Measurements from ENCODE around the gene TMEM19. TPM values are rescaled to one million over a fixed set of nuclear protein-coding genes. Genes with fewer than 3 reads are reported as not detected.

TMEM19 gene
- total RNA-seq, 1 experiment from 2014 or later, result 18.9 TPM

DNA sequence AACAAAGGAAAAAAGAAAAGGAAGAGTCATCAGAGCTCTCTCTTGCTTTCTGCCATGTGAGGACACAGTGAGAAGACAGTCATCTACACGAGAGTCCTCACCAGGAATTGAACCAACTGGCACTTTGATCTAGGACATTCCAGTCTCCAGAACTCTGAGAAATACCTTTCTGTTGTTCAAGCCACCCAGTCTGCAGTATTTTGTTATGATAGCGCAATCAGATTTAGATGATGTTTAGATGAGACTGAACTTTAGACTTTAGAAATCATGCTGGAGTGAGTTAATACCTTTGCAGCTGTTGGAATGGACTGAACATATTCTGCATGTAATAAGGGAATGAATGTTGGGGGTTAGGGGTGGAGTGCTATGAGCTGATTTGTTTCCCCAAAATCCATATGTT, 40.7 kb downstream of the TMEM19 start:
- no peaks in the 10 kb centered on the region for H4K20me1 ChIP-seq (ENCODE audit: insufficient read depth)
- H3K9me3 ChIP-seq (ENCODE audit: control insufficient read depth in 1 of 2, insufficient read depth in 1 of 2, low read depth in 1 of 2, low read length in 2 of 2), result no peaks in the 10 kb centered on the region
- H3K36me3 ChIP-seq (ENCODE audit: control insufficient read depth in 1 of 2, insufficient read depth in 2 of 2, low read length in 2 of 2), result no peaks in the 10 kb centered on the region
- no peaks in the 10 kb centered on the region for H3K9me2 ChIP-seq (ENCODE audit: insufficient read depth)
- H3K4me2 ChIP-seq (ENCODE audit: low read length), result no peak overlapping the region
- no peak overlapping the region for H3K9ac ChIP-seq (ENCODE audit: low read length)
- DNase-seq (ENCODE audit: low read depth, low spot score) (no peak), ATAC-seq (no peak)
- no peaks in the 10 kb centered on the region for H3K79me2 ChIP-seq (ENCODE audit: insufficient read depth, low read length)
- H2AFZ ChIP-seq (ENCODE audit: low read depth, low read length, poor library complexity, severe bottlenecking), result no peak overlapping the region
- H3K27me3 ChIP-seq (ENCODE audit: insufficient read depth, low read length), result no peaks in the 10 kb centered on the region
- no peak overlapping the region for H3K27ac ChIP-seq (ENCODE audit: low read depth, low read length)
- no TSS peak for BruUV-seq (replicated peaks)
- intact Hi-C loops (cut with micrococcal nuclease), result no loop called here
- no peak overlapping the region for H3K4me3 ChIP-seq (replicated peaks in 1 of 2; ENCODE audit: low read depth in 1 of 2, low read length in 2 of 2)
- CTCF ChIA-PET, result no interaction called here
- peaks cover 0 to 10% of the 10 kb centered on the region in 2 experiments; a peak in 2 of 4 replicates for H3K4me1 ChIP-seq (ENCODE audit: control insufficient read depth in 1 of 2, insufficient read depth in 2 of 2, low read length in 2 of 2)
- TF ChIP-seq ZNF274 (IDR thresholded peaks at IDR 0.05; ENCODE audit: low read depth, low read length) (no peak), FOSL1 (IDR thresholded peaks at IDR 0.05; ENCODE audit: low read depth) (no peak), CEBPB (IDR thresholded peaks at IDR 0.05; ENCODE audit: low read depth) (no peak), CBX3 (IDR thresholded peaks at IDR 0.05; ENCODE audit: low read depth) (no peak), EGR1 (IDR thresholded peaks at IDR 0.05; ENCODE audit: low read depth) (no peak), SRF (IDR thresholded peaks at IDR 0.05; ENCODE audit: low read depth) (no peak), RAD21 (IDR thresholded peaks at IDR 0.05; ENCODE audit: low read depth) (no peak), POLR2AphosphoS5 (IDR thresholded peaks at IDR 0.05; ENCODE audit: low read depth, low read length) (no peak), SIN3A (IDR thresholded peaks at IDR 0.05; ENCODE audit: low read depth) (no peak), EZH2phosphoT487 (IDR thresholded peaks at IDR 0.05; ENCODE audit: borderline replicate concordance) (no peak), EZH2 (IDR thresholded peaks at IDR 0.05) (no peak)
- TF ChIP-seq, protein P1, sequence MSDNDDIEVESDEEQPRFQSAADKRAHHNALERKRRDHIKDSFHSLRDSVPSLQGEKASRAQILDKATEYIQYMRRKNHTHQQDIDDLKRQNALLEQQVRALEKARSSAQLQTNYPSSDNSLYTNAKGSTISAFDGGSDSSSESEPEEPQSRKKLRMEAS (IDR thresholded peaks at IDR 0.05), result no peak
- TF ChIP-seq, protein P2, sequence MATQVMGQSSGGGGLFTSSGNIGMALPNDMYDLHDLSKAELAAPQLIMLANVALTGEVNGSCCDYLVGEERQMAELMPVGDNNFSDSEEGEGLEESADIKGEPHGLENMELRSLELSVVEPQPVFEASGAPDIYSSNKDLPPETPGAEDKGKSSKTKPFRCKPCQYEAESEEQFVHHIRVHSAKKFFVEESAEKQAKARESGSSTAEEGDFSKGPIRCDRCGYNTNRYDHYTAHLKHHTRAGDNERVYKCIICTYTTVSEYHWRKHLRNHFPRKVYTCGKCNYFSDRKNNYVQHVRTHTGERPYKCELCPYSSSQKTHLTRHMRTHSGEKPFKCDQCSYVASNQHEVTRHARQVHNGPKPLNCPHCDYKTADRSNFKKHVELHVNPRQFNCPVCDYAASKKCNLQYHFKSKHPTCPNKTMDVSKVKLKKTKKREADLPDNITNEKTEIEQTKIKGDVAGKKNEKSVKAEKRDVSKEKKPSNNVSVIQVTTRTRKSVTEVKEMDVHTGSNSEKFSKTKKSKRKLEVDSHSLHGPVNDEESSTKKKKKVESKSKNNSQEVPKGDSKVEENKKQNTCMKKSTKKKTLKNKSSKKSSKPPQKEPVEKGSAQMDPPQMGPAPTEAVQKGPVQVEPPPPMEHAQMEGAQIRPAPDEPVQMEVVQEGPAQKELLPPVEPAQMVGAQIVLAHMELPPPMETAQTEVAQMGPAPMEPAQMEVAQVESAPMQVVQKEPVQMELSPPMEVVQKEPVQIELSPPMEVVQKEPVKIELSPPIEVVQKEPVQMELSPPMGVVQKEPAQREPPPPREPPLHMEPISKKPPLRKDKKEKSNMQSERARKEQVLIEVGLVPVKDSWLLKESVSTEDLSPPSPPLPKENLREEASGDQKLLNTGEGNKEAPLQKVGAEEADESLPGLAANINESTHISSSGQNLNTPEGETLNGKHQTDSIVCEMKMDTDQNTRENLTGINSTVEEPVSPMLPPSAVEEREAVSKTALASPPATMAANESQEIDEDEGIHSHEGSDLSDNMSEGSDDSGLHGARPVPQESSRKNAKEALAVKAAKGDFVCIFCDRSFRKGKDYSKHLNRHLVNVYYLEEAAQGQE (IDR thresholded peaks at IDR 0.05; ENCODE audit: low read depth), result no peak
- RAD21 ChIA-PET (ENCODE audit: low non-redundant PET in 1 of 2, low total read pairs in 2 of 2, uncharacterized antibody in 2 of 2, unreplicated experiment in 2 of 2), result no interaction called here
- POLR2A ChIA-PET, result interaction anchor here (0.5 kb wide), 1 partner anchor 21 kb away, joined by 3 read pairs; no protein-coding TSS in a partner anchor
